Measurements from ENCODE around the gene ARID4B. TPM values are rescaled to one million over a fixed set of nuclear protein-coding genes. Genes with fewer than 3 reads are reported as not detected.
"Not testable (repeated sequence)": the region's sequence is repeated elsewhere in the genome, so short reads cannot be mapped to it uniquely, and the experiment has no call there.

Gene ARID4B
- total RNA-seq, 1 donor from 2014 or later = 20.0 TPM

GRCh38 chr1:235226933-235227332 lies 101.0 kb downstream of the ARID4B start:
- Histone ChIP-seq H3K36me3 (ENCODE audit: control insufficient read depth, insufficient read depth, low read length) (peaks cover 2% of the 10 kb centered on the region), H3K27me3 (ENCODE audit: control insufficient read depth, insufficient read depth, low read length) (no peaks in the 10 kb centered on the region), H3K4me3 (ENCODE audit: low read depth, low read length) (no peak overlapping the region)
- no peak for TF ChIP-seq CTCF (IDR thresholded peaks at IDR 0.05; ENCODE audit: insufficient read depth, low read length, poor library complexity, severe bottlenecking)
- DNase-seq (ENCODE audit: low read depth) = no peak

- DNase-seq (ENCODE audit: low read depth) = no peak
- no peak overlapping the region for H3K4me3 ChIP-seq (ENCODE audit: low read depth, low read length)
- H3K36me3 ChIP-seq (ENCODE audit: control insufficient read depth, insufficient read depth, low read length) = peaks cover 2% of the 10 kb centered on the region
- H3K27me3 ChIP-seq (ENCODE audit: control insufficient read depth, insufficient read depth, low read length) = no peaks in the 10 kb centered on the region
- TF ChIP-seq CTCF (IDR thresholded peaks at IDR 0.05; ENCODE audit: insufficient read depth, low read length, poor library complexity, severe bottlenecking) = no peak
These were observed 102.7 kb downstream of the ARID4B start for GRCh38 chr1:235225299-235225698.

- no peak for TF ChIP-seq CTCF (IDR thresholded peaks at IDR 0.05; ENCODE audit: insufficient read depth, low read length, poor library complexity, severe bottlenecking)
- Histone ChIP-seq H3K27me3 (ENCODE audit: control insufficient read depth, insufficient read depth, low read length) (no peaks in the 10 kb centered on the region), H3K4me3 (ENCODE audit: low read depth, low read length) (no peak overlapping the region), H3K36me3 (ENCODE audit: control insufficient read depth, insufficient read depth, low read length) (peaks cover 2% of the 10 kb centered on the region)
- DNase-seq (ENCODE audit: low read depth) = no peak
These were observed 106.2 kb downstream of the ARID4B start for GRCh38 chr1:235221653-235222375.

GRCh38 chr1:235215453-235215852 lies 112.5 kb downstream of the ARID4B start:
- Histone ChIP-seq H3K36me3 (ENCODE audit: control insufficient read depth, insufficient read depth, low read length) (no peaks in the 10 kb centered on the region), H3K27me3 (ENCODE audit: control insufficient read depth, insufficient read depth, low read length) (no peaks in the 10 kb centered on the region), H3K4me3 (ENCODE audit: low read depth, low read length) (no peak overlapping the region)
- no peak for TF ChIP-seq CTCF (IDR thresholded peaks at IDR 0.05; ENCODE audit: insufficient read depth, low read length, poor library complexity, severe bottlenecking)
- DNase-seq (ENCODE audit: low read depth) = no peak

GRCh38 chr1:235214962-235215361 lies 113.0 kb downstream of the ARID4B start:
- H3K36me3 ChIP-seq (ENCODE audit: control insufficient read depth, insufficient read depth, low read length); H3K4me3 ChIP-seq (ENCODE audit: low read depth, low read length); H3K27me3 ChIP-seq (ENCODE audit: control insufficient read depth, insufficient read depth, low read length); DNase-seq (ENCODE audit: low read depth): not testable (repeated sequence)

- DNase-seq (ENCODE audit: low read depth) = no peak
- H3K4me3 ChIP-seq (ENCODE audit: low read depth, low read length) = no peak overlapping the region
- TF ChIP-seq CTCF (IDR thresholded peaks at IDR 0.05; ENCODE audit: insufficient read depth, low read length, poor library complexity, severe bottlenecking) = no peak
These were observed 114.2 kb downstream of the ARID4B start for GRCh38 chr1:235213752-235214151.

More at GRCh38 chr1:235213752-235214151, 114.2 kb downstream of the ARID4B start:
- Histone ChIP-seq H3K36me3 (ENCODE audit: control insufficient read depth, insufficient read depth, low read length) (no peaks in the 10 kb centered on the region), H3K27me3 (ENCODE audit: control insufficient read depth, insufficient read depth, low read length) (no peaks in the 10 kb centered on the region)

Data from kidney epithelial cell (primary cell).